NOMO-1 treated with dmso at 0.1 percent for 144 hours (cell line): ENCODE data around the gene KRT85.

Experiments
- DNase-seq: peaks from one replicate; lab custom pipeline; 2025; ENCODE audit not compliant: unreplicated experiment; lab: John Stamatoyannopoulos, UW

KRT85 gene

DNA sequence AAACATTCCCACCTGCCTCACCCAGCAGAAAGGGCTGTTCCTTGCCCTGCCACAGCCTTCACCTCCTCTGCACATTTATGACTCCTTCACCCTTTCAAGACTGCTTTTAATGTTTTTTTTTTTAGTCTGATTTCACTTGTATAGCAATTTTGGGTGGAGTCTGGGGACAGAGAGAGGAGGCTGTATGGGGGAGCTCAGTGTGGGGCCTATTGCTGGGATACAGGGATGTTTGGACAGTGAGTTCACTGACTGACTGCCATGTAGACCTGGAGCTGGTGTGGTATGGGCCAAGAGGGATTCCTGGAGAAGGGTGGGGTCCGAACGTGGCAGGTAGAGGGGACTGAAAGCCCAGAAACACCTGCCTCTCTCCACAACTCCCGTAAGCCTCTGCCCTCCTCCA lies 1.9 kb upstream of the KRT85 start:
- DNase-seq: no peak

DNA sequence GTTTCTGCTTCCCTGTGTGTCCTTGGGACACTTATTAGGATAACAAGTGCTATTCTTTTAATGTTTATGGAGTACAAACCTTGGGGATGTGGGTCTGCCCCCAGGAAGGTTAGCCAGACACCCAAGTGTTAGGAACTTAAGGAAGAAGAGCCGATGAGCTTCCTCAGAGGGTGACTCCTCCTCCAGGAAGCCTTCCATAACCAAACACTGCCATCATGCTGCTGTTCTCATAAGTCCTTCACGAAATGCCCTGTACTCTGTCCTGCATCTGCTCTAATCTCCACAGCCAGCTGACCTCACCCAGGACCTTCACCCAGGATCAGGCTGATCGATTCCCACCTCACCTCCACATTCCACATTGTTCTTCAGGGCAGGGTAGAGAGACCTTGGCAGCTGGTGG lies 1.2 kb upstream of the KRT85 start:
- DNase-seq: no peak

GRCh38 chr12:52367876-52368275 lies 595 bp upstream of the KRT85 start:
- no peak for DNase-seq

DNA sequence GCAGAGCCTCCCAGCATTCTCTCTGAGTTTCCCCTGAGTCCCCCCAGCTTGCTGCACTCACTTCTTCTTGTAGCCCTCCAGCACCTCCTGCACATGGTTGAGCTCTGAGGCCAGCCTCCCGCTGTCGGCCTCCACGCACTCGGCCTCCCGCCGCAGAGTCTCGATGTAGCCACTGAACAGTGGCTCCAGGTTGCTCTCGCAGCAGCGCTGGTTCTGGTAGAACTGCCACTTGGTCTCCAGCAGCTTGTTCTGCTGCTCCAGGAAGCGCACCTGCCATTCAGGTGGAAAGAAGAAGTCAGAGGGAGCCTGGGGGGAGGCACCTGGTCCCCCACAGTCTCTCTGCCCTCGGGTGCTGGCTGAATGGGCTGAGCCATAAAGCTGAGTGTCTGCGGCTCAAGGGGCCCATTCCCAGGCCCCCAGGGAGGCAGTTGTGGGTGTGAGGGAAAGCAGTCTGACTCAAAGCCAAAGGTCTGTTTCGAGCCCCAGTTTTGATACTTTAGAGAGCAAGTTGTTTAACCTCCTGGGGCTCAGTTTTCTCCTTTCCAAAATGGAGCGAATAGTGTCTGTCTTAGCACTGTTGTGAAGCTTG lies 2.3 kb downstream of the KRT85 start:
- DNase-seq: no peak

DNA sequence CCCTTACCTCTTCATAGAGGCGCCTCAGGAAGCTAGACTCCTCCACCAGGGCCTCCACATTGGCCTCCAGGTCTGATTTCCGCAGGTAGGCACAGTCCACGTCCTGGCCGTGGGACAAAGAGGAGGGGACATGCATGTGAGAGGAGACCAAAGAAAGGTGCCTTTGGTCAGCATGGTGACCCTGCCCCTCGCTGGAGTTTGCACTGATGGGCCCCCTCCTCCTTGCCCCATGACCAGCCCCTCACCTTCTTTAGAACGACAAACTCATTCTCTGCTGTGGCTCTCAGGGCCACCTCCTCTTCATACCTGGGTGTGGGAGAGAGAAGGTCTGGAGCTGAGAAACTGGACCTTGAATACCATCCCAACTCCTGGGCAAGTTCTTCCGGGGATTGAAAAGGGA lies 3.2 kb downstream of the KRT85 start:
- DNase-seq: no peak

GRCh38 chr12:52363111-52363679 lies 4.1 kb downstream of the KRT85 start:
- DNase-seq: no peak

- DNase-seq: no peak
Measured at GRCh38 chr12:52362118-52362726, 5.1 kb downstream of the KRT85 start.

DNA sequence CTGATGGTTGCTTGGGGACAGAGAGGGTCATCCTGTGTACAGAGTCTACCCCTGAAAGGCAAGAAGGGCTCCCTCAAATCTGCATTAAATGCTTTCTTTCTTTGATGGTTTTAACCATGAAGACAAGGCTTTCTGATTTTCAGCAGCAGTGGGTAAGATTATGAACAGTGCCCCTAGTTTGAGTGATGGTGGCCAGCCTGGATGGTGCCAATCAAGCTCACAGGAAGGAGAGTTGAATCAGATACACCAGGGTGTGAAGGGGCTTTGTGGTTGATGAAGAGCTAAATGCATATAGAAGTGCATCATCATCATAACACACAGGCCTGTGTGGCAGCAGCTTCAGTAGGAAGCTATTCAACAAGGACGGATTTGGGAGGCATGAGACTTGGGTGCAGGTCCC lies 5.7 kb downstream of the KRT85 start:
- DNase-seq: no peak

GRCh38 chr12:52360663-52361271 lies 6.5 kb downstream of the KRT85 start:
- no peak for DNase-seq

- DNase-seq: no peak
Measured at GRCh38 chr12:52360106-52360662, 7.1 kb downstream of the KRT85 start.

DNA sequence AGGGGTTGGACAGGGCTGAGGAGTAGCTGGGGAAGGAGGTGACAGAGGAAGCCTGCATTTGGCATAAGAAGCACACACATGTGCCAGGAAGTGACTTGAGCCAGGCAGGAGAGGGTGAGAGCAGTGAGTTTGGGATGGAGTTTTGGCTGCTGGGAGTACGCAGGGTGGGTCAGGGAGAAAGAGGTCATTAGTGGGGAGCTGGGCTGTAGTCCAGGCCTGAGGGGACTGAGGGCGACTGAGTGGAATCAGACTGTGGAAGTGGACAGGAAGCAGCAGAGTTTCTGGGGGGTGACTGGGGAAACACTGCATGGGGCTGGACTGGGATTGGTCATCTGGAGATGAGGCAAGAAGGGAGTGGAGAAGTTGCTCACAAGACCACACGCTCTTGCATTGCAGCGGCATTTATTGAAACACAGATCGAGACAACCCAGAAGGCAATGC lies 7.6 kb downstream of the KRT85 start:
- no peak for DNase-seq

GRCh38 chr12:52358575-52359350 lies 8.5 kb downstream of the KRT85 start:
- no peak for DNase-seq

GRCh38 chr12:52356762-52357580 lies 10.3 kb downstream of the KRT85 start:
- DNase-seq: no peak

DNA sequence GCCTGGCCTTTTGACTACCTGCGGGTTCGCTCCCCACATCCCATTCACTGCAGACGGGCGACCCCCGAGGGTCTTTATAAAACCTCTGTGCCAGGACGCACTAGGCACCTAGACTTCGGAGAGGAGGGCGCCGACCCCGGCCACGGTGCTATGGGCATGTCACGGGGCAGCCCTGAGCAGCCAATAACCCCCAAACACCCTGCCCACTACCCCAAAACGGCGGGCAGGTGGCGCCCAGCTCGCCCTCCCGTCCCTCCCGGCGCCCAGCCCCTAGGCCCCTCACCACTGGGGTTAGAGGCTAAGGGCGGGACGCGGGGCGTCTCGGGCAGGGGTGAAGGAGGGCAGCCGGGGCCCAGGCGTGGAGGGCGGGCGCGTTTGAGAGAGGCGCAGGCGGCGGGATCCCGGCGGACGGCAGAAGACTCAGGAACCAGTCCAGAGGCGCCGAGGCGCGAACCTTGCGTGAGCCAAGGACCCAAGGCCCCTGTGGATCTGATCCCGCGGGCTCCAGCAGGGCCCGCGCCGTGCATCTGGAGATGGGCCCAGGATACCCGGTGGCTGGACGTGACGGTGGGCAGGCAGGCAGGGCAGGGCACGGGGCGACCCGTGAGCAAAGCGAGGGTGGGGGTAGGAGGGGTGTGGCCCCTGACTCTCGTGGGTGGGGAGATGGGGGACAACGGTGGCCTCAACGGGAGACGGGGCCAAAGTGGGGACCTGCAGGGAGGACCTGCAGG lies 11.1 kb downstream of the KRT85 start:
- no peak for DNase-seq

GRCh38 chr12:52355176-52355575 lies 12.1 kb downstream of the KRT85 start:
- no peak for DNase-seq

GRCh38 chr12:52354200-52354599 lies 13.1 kb downstream of the KRT85 start:
- no peak for DNase-seq

GRCh38 chr12:52353766-52354165 lies 13.5 kb downstream of the KRT85 start:
- no peak for DNase-seq

GRCh38 chr12:52352951-52353350 lies 14.3 kb downstream of the KRT85 start:
- no peak for DNase-seq

GRCh38 chr12:52351196-52352059 lies 15.9 kb downstream of the KRT85 start:
- no peak for DNase-seq
